Activated B cell treated with CpG ODN at 0.5 μM for 24 hours (primary cell): ENCODE data around the gene TMEM182. TPM values are rescaled to one million over a fixed set of nuclear protein-coding genes. Genes with fewer than 3 reads are reported as not detected.

Experiments used
- ATAC-seq: fragments of 200-7000 bp; cut with Tn5 transposase; one replicate; pipeline ENCODE4 v1.10.0; 2021; ENCODE audit warnings: low read depth, mild to moderate bottlenecking, moderate library complexity
- CTCF ChIA-PET: fragments of 350-600 bp; sonication (Branson Sonifier 250); formaldehyde crosslinking; loops from one replicate; lab custom pipeline; 2021; ENCODE audit warnings: antibody characterized with exemption; lab: Charles Lee
- POLR2A ChIA-PET: fragments of 350-600 bp; sonication (Branson Sonifier 250); formaldehyde crosslinking; loops from one replicate; lab custom pipeline; 2021; ENCODE audit warnings: antibody characterized with exemption; lab: Charles Lee
- DNase-seq: peaks from one replicate; pipeline ENCODE4 v3.0.0; 2022
- H3K27ac Mint-ChIP-seq: one replicate; pipeline ENCODE4 v1.8.0; 2020; ENCODE audit warnings: mixed read lengths
- H3K27me3 Mint-ChIP-seq: one replicate; pipeline ENCODE4 v1.8.0; 2021; ENCODE audit warnings: mixed read lengths
- H3K36me3 Mint-ChIP-seq: one replicate; pipeline ENCODE4 v1.8.0; 2021; ENCODE audit warnings: low read depth, mixed read lengths
- H3K4me1 Mint-ChIP-seq: one replicate; pipeline ENCODE4 v1.8.0; 2021; ENCODE audit warnings: mixed read lengths
- H3K4me3 Mint-ChIP-seq: one replicate; pipeline ENCODE4 v1.8.0; 2020; ENCODE audit warnings: mild to moderate bottlenecking, mixed read lengths
- H3K9me3 Mint-ChIP-seq: one replicate; pipeline ENCODE4 v1.8.0; 2020; ENCODE audit warnings: mixed read lengths
- intact Hi-C: fragments of 100-400 bp; cut with micrococcal nuclease; formaldehyde crosslinking; loops from one replicate; pipeline ENCODE4 v1.15.1; 2024
- total RNA-seq: library from RNA; stranded (reverse); gene quantifications from 2 replicates; pipeline ENCODE4 v1.2.3, GENCODE V29; 2022
- TF ChIP-seq, protein P1 (sequence below): fragments of 200-600 bp; IDR thresholded peaks from one replicate; pipeline ENCODE4 v1.8.0; 2022; ENCODE audit warnings: antibody characterized with exemption, mild to moderate bottlenecking

Gene TMEM182
- total RNA-seq, 1 donor from 2014 or later: 3.1 TPM

DNA sequence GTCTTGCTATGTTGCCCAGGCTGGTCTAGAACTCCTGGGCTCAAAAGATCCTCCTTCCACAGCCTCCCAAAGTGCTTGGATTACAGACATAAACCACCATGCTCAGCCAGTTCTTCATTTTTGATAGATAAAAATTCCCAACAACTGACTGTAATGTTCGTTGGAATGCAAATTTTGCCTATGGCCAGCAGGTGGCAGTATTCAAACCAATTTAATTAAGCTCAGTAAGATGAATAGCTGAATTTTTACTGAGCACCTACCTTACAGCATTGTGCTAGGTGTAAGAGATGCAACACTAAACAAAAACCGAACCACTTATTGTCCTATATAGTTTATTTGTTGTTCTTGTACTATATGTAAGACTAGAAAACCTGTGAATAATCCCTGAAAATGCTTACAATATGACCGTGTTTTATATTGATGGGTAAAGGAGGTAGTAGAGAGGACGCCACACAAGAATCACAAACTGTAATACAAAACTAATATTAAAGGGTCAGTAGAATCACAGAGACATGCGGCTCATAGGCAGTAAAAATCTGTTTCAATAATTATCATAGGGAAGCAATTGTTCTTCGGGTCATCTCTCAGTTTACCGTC, 8.2 kb upstream of the TMEM182 start:
- DNase-seq: no peak
- Mint-ChIP-seq H3K4me3 (no peak overlapping the region), H3K27me3 (no peaks in the 10 kb centered on the region), H3K4me1 (peaks cover 6% of the 10 kb centered on the region), H3K36me3 (peaks cover 3% of the 10 kb centered on the region), H3K9me3 (no peaks in the 10 kb centered on the region), H3K27ac (no peak overlapping the region)
- no peak for ATAC-seq
- TF ChIP-seq, protein P1, sequence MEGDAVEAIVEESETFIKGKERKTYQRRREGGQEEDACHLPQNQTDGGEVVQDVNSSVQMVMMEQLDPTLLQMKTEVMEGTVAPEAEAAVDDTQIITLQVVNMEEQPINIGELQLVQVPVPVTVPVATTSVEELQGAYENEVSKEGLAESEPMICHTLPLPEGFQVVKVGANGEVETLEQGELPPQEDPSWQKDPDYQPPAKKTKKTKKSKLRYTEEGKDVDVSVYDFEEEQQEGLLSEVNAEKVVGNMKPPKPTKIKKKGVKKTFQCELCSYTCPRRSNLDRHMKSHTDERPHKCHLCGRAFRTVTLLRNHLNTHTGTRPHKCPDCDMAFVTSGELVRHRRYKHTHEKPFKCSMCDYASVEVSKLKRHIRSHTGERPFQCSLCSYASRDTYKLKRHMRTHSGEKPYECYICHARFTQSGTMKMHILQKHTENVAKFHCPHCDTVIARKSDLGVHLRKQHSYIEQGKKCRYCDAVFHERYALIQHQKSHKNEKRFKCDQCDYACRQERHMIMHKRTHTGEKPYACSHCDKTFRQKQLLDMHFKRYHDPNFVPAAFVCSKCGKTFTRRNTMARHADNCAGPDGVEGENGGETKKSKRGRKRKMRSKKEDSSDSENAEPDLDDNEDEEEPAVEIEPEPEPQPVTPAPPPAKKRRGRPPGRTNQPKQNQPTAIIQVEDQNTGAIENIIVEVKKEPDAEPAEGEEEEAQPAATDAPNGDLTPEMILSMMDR: peak; percentile 89
- ChIA-PET POLR2A (interaction anchor here (1.3 kb wide), 1 partner anchor 17 kb away, joined by 5 read pairs; a partner anchor contains a TSS), CTCF (interaction anchor here (0.9 to 2.1 kb wide), 13 partner anchors 9 to 53 kb away, joined by 3 to 26 read pairs (median 4); partner anchors contain the start of gene TMEM182)
- intact Hi-C loops: loop anchor here (2.0 kb wide), 1 partner anchor 53 kb away; no protein-coding TSS in a partner anchor

DNA sequence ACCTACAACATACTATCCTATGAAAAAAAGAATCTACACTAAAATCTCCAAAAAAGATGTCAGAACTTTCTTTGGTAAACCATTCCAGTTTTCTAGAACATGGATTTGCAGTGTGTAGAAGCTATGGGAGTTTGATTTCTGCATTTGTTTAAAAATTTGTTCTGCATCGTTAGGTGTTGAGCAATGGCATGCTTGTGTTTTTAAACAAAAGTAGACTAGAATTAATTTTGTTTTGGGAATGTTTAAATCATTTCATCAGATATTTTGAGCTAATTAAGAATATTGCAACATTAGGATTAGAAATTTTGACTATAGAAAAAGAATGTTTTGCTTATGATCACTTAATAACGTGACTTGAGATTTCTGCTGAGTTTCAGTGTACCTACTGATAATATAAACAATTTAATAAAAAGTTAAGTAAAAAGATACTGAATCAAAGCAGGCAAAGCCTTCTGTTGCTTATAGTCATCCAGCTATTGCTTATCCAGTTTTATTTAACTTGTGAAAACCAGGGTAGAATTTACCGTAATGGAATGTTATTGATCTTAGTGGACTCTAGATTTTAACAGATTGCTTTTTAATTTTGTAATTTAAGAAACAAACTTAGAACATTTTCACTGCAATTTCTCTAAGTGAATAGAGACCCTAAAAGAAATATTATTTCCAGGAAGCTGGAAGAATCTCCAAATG, 7.2 kb upstream of the TMEM182 start:
- intact Hi-C loops: no loop called here
- POLR2A ChIA-PET: no interaction called here
- H3K9me3 Mint-ChIP-seq: no peaks in the 10 kb centered on the region
- no peak overlapping the region for H3K27ac Mint-ChIP-seq
- ATAC-seq: no peak
- CTCF ChIA-PET: interaction anchor here (0.9 to 1.6 kb wide), 6 partner anchors 11 to 26 kb away, joined by 3 to 4 read pairs (median 4); a partner anchor contains a TSS
- DNase-seq: no peak
- H3K4me1 Mint-ChIP-seq: peaks cover 6% of the 10 kb centered on the region
- no peaks in the 10 kb centered on the region for H3K27me3 Mint-ChIP-seq
- H3K36me3 Mint-ChIP-seq: peaks cover 3% of the 10 kb centered on the region
- H3K4me3 Mint-ChIP-seq: no peak overlapping the region
- TF ChIP-seq, protein P1: no peak

DNA sequence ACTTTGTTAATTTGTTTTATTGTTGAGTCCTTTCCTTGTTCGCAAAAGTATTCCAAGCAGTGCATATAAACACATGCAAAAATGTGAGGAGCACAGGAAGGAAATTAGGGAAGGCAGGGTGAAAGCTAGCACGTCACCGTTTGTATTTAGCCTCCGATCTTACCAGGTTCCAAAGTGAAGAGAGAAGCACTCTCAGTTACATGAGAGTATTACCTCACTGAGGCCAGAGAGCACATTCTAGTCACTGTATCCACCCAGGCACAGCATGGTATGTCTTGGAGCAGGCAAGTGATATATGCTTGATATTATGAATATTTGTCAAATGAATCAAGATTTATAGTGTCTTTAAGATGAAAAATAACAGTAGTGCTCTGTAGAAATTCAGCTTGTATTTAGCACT, 6.5 kb upstream of the TMEM182 start:
- TF ChIP-seq, protein P1: no peak
- H3K4me3 Mint-ChIP-seq: no peak overlapping the region
- DNase-seq (no peak), ATAC-seq (no peak)
- intact Hi-C loops: no loop called here
- H3K4me1 Mint-ChIP-seq: peaks cover 2% of the 10 kb centered on the region
- peaks cover 3% of the 10 kb centered on the region for H3K36me3 Mint-ChIP-seq
- CTCF ChIA-PET: interaction anchor here (0.9 to 1.5 kb wide), 4 partner anchors 11 to 24 kb away, joined by 3 to 4 read pairs (median 3); a partner anchor contains a TSS
- H3K27ac Mint-ChIP-seq: no peak overlapping the region
- no peaks in the 10 kb centered on the region for H3K9me3 Mint-ChIP-seq
- POLR2A ChIA-PET: no interaction called here
- no peaks in the 10 kb centered on the region for H3K27me3 Mint-ChIP-seq

DNA sequence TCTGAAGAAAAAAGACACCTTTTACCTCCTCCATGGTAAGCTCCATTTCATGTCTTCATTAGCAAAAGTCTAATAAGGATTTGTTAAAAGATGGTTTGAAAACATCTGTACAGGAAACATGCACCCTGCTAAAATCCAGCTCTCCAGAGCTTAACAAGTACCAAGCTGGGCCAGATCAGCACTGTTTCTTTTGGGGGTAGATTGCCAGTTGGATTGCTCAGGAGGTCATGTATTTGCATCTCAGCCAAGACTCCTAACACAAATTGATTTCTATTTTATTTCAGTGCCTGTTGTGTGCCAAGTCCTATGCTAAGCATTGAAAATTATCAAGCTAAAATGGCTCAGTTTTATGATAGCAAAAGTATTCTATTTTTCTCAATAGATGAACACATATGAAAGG, 3.4 kb upstream of the TMEM182 start:
- CTCF ChIA-PET: interaction anchor here (0.6 kb wide), 1 partner anchor 22 kb away, joined by 3 read pairs; a partner anchor contains a TSS
- ATAC-seq: no peak

More for the DNA sequence above, 3.4 kb upstream of the TMEM182 start:
- intact Hi-C loops: no loop called here
- Mint-ChIP-seq H3K36me3 (peaks cover 7% of the 10 kb centered on the region), H3K27ac (no peak overlapping the region), H3K27me3 (no peaks in the 10 kb centered on the region), H3K4me3 (no peak overlapping the region), H3K4me1 (no peaks in the 10 kb centered on the region), H3K9me3 (no peaks in the 10 kb centered on the region)
- TF ChIP-seq, protein P1: no peak
- DNase-seq: no peak
- POLR2A ChIA-PET: no interaction called here
